Keratinocyte (primary cell): ENCODE measurements around the gene KXD1. TPM values are rescaled to one million over a fixed set of nuclear protein-coding genes. Genes with fewer than 3 reads are reported as not detected.

Experiments used
- DNase-seq: peaks from one replicate; pipeline ENCODE4 v3.0.0-alpha.2; 2011; ENCODE audit warnings: low read depth, missing footprints, low spot score
- FAIRE-seq: peaks from 2 replicates; lab custom pipeline; 2011; peaks lifted over from hg19 to GRCh38; lab: Jason Lieb, UNC
- H2AFZ ChIP-seq: 2 replicates; pipeline ENCODE4 v1.6.0; 2012; ENCODE audit warnings: low read length, control low read depth, inconsistent platforms; ENCODE audit not compliant: control insufficient read depth
- H3K27ac ChIP-seq: 2 replicates; pipeline ENCODE4 v1.5.1; 2011; ENCODE audit warnings: low read length; ENCODE audit not compliant: control insufficient read depth, insufficient read depth
- H3K27me3 ChIP-seq: 3 replicates; pipeline ENCODE4 v1.6.0; 2011; ENCODE audit warnings: low read length; ENCODE audit not compliant: control insufficient read depth, insufficient read depth; ENCODE audit errors: extremely low read depth
- H3K36me3 ChIP-seq, 2 experiments: 2 replicates in 1 of 2; 3 replicates in 1 of 2; pipeline ENCODE4 v1.5.1; 2011; ENCODE audit warnings: low read length in 2 of 2, mild to moderate bottlenecking in 1 of 2; ENCODE audit not compliant: control insufficient read depth in 2 of 2, insufficient read depth in 2 of 2; ENCODE audit errors: extremely low read depth in 1 of 2
- H3K4me1 ChIP-seq: 3 replicates; pipeline ENCODE4 v1.5.1; 2011; ENCODE audit warnings: low read length; ENCODE audit not compliant: control insufficient read depth, insufficient read depth; ENCODE audit errors: extremely low read depth
- H3K4me2 ChIP-seq: 3 replicates; pipeline ENCODE4 v1.6.0; 2011; ENCODE audit warnings: low read depth, low read length; ENCODE audit not compliant: control insufficient read depth, insufficient read depth; ENCODE audit errors: extremely low read depth
- H3K4me3 ChIP-seq, 3 experiments: fragments of 200-600 bp in 1 of 3; sonication (generic) in 1 of 3; 2 replicates in 2 of 3; 3 replicates in 1 of 3; pipeline ENCODE4 v1.5.1; 2011 to 2016; ENCODE audit warnings: low read length in 3 of 3, mild to moderate bottlenecking in 3 of 3, control low read depth in 2 of 3, inconsistent platforms in 1 of 3, low read depth in 1 of 3, mixed read lengths in 1 of 3, mixed run types in 1 of 3, moderate library complexity in 1 of 3; ENCODE audit not compliant: control insufficient read depth in 2 of 3, insufficient read depth in 2 of 3; ENCODE audit errors: extremely low read depth in 1 of 3
- H3K79me2 ChIP-seq: 2 replicates; pipeline ENCODE4 v1.6.0; 2012; ENCODE audit warnings: low read length; ENCODE audit not compliant: control insufficient read depth, insufficient read depth
- H3K9ac ChIP-seq: 3 replicates; pipeline ENCODE4 v1.6.0; 2011; ENCODE audit warnings: low read length; ENCODE audit not compliant: control insufficient read depth, insufficient read depth; ENCODE audit errors: extremely low read depth
- H3K9me1 ChIP-seq: 3 replicates; pipeline ENCODE4 v1.6.0; 2011; ENCODE audit warnings: low read length; ENCODE audit not compliant: control insufficient read depth, insufficient read depth; ENCODE audit errors: extremely low read depth
- H3K9me3 ChIP-seq: 2 replicates; pipeline ENCODE4 v1.5.1; 2012; ENCODE audit warnings: low read depth, low read length; ENCODE audit not compliant: control insufficient read depth
- H4K20me1 ChIP-seq: 3 replicates; pipeline ENCODE4 v1.6.0; 2011; ENCODE audit warnings: low read length; ENCODE audit not compliant: control insufficient read depth, insufficient read depth; ENCODE audit errors: extremely low read depth
- CTCF ChIP-seq, 3 experiments: IDR thresholded peaks in 1 of 3; conservative IDR thresholded peaks in 1 of 3; optimal IDR thresholded peaks in 1 of 3; 2 replicates in 2 of 3; 3 replicates in 1 of 3; pipeline versions ENCODE3 to v1.5.1; 2011; ENCODE audit warnings: low read length in 3 of 3, mild to moderate bottlenecking in 3 of 3, moderate library complexity in 2 of 3, control low read depth in 1 of 3, inconsistent platforms in 1 of 3; ENCODE audit not compliant: insufficient read depth in 2 of 3; ENCODE audit errors: extremely low read depth in 1 of 3
- EZH2 ChIP-seq: IDR thresholded peaks from one replicate; pipeline ENCODE4 v1.6.1; 2012; ENCODE audit warnings: inconsistent platforms, mild to moderate bottlenecking, low read length, moderate library complexity
- dilution Hi-C: fragments of 300-500 bp; cut with MboI; formaldehyde crosslinking; loops from one replicate; pipeline ENCODE4 v1.7.0; 2020; ENCODE audit warnings: low sequenced_read_pairs; ENCODE audit not compliant: extremely low pct_ligation_motif_present
- polyA plus RNA-seq, 5 experiments: library from polyadenylated mRNA; depleted of rRNA in 3 of 5; stranded (reverse) in 3 of 5; stranded (forward) in 1 of 5; unstranded in 1 of 5; fragments of >200 nt; gene quantifications; 1 replicate in 1 of 5; 2 replicates in 3 of 5; 3 replicates in 1 of 5; pipeline versions ENCODE4 v1.2.1 to v1.2.3, GENCODE V29; 2011 to 2012; ENCODE audit warnings: missing spikeins in 2 of 5, low read depth in 1 of 5, low replicate concordance in 1 of 5

KXD1 gene
- polyA plus RNA-seq, 1 donor (not counting 4 experiments of a cell fraction or from before 2014, with no cell fraction given): 94.6 TPM

- no peak overlapping the region for H3K9ac ChIP-seq
- H3K9me3 ChIP-seq: no peaks in the 10 kb centered on the region
- FAIRE-seq: no peak
- H3K9me1 ChIP-seq: no peaks in the 10 kb centered on the region
- no peaks in the 10 kb centered on the region for H4K20me1 ChIP-seq
- H3K4me1 ChIP-seq: peaks cover 8% of the 10 kb centered on the region
- H3K27me3 ChIP-seq: peaks cover 44% of the 10 kb centered on the region
- no peak overlapping the region for H3K27ac ChIP-seq
- H3K4me2 ChIP-seq: no peak overlapping the region
- no peak for DNase-seq
- H3K36me3 ChIP-seq: no peaks in the 10 kb centered on the region
- no peaks in the 10 kb centered on the region for H3K79me2 ChIP-seq
- no peak overlapping the region for H2AFZ ChIP-seq
- H3K4me3 ChIP-seq: no peak overlapping the region
- dilution Hi-C loops: no loop called here
- TF ChIP-seq CTCF (optimal IDR thresholded peaks at IDR 0.05 in 1 of 3, IDR thresholded peaks at IDR 0.05 in 1 of 3, conservative IDR thresholded peaks at IDR 0.05 in 1 of 3; ENCODE audit: extremely low read depth in 1 of 3, insufficient read depth in 2 of 3, low read length in 3 of 3): no peak
These were observed 47.1 kb downstream of the KXD1 start for GRCh38 chr19:18604820-18605159.

DNA sequence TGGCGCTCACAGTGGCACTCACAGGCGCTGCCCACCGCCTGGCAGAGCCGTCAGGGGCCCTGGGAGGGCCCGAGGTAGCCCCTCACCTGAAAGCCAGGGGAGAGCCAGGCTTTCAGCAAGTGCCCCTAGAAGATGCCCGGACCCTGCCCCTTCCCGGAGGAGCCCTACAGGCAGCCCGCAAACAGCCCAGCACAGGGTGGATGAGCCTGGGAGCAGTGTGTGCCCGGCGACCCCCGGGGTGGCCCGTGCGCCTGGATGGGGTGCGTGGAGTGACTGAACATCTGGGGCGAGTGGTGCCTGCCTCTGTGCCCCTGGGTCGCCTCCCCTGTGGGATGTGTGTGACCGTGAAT, 47.5 kb downstream of the KXD1 start:
- Histone ChIP-seq H3K9me1 (no peaks in the 10 kb centered on the region), H3K4me3 (no peak overlapping the region), H3K4me1 (peaks cover 8% of the 10 kb centered on the region), H3K79me2 (no peaks in the 10 kb centered on the region), H3K27ac (no peak overlapping the region), H3K9me3 (no peaks in the 10 kb centered on the region), H3K36me3 (no peaks in the 10 kb centered on the region), H2AFZ (no peak overlapping the region), H4K20me1 (no peaks in the 10 kb centered on the region), H3K27me3 (peaks cover 48% of the 10 kb centered on the region), H3K9ac (no peak overlapping the region), H3K4me2 (no peak overlapping the region)
- no peak for FAIRE-seq
- no peak for DNase-seq
- no peak for TF ChIP-seq CTCF (optimal IDR thresholded peaks at IDR 0.05 in 1 of 3, IDR thresholded peaks at IDR 0.05 in 1 of 3, conservative IDR thresholded peaks at IDR 0.05 in 1 of 3; ENCODE audit: extremely low read depth in 1 of 3, insufficient read depth in 2 of 3, low read length in 3 of 3)
- TF ChIP-seq EZH2: no peak
- dilution Hi-C loops: no loop called here
